A673 (cell line): ENCODE data around the gene PSMB11.

Source experiments
- EZH2 ChIP-seq: fragments of 200-600 bp; sonication (generic); IDR thresholded peaks from 2 replicates; pipeline ENCODE4 v1.6.1; 2017; ENCODE audit warnings: borderline replicate concordance, low read depth, mild to moderate bottlenecking, mixed read lengths, antibody characterized with exemption, low read length; ENCODE audit not compliant: poor library complexity, severe bottlenecking
- TF ChIP-seq, protein P1 (sequence below): fragments of 300-800, 200-600 bp; sonication (generic); conservative IDR thresholded peaks from 2 replicates; pipeline ENCODE4 v1.5.1; 2017; ENCODE audit warnings: low read depth, mild to moderate bottlenecking, antibody characterized with exemption, low read length, moderate library complexity, mixed read lengths

DNA sequence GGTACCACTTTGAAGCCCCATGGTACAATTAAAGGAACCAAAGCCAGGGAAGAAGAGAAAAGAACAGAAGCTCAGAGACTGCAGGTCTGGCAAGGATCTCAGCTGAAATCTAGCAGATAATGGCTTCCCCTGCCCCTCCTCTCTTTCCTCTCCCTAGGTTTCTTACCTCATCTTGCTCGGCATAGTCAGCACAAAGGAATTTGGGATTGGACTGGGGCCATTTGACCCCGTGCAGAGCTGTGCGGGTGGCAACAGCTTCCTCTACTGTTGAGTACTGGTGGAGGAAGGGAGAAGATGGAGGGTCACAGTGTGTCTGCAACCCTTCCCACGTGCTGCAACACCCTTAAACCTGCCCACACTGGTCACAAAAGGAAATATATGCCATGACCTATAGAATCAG is 20.0 kb downstream of the PSMB11 start:
- TF ChIP-seq EZH2, result no peak
- TF ChIP-seq, protein P1, sequence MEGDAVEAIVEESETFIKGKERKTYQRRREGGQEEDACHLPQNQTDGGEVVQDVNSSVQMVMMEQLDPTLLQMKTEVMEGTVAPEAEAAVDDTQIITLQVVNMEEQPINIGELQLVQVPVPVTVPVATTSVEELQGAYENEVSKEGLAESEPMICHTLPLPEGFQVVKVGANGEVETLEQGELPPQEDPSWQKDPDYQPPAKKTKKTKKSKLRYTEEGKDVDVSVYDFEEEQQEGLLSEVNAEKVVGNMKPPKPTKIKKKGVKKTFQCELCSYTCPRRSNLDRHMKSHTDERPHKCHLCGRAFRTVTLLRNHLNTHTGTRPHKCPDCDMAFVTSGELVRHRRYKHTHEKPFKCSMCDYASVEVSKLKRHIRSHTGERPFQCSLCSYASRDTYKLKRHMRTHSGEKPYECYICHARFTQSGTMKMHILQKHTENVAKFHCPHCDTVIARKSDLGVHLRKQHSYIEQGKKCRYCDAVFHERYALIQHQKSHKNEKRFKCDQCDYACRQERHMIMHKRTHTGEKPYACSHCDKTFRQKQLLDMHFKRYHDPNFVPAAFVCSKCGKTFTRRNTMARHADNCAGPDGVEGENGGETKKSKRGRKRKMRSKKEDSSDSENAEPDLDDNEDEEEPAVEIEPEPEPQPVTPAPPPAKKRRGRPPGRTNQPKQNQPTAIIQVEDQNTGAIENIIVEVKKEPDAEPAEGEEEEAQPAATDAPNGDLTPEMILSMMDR, result no peak
